Activated T-helper 1 cell treated with anti-CD3 and anti-CD28 coated beads, Interleukin-12 subunit alpha, Interleukin-12 subunit beta, Interleukin-2, Interleukin-4 antibody, amounts not matched to agents 30 ng/mL and 10 ng/mL and 1 ng/mL, durations not matched to agents 14 hours and 24 hours and 36 hours (primary cell): ENCODE data around the gene CCDC177. TPM values are rescaled to one million over a fixed set of nuclear protein-coding genes. Genes with fewer than 3 reads are reported as not detected.

Experiments used
- DNase-seq: peaks from one replicate; pipeline ENCODE4 v3.0.0; 2021; ENCODE audit warnings: low spot score
- H3K27ac Mint-ChIP-seq: one replicate; pipeline ENCODE4 v1.8.0; 2021; ENCODE audit warnings: mild to moderate bottlenecking, mixed read lengths
- H3K27me3 Mint-ChIP-seq: one replicate; pipeline ENCODE4 v1.8.0; 2022; ENCODE audit warnings: mild to moderate bottlenecking, moderate library complexity, mixed read lengths; ENCODE audit not compliant: insufficient read depth
- H3K36me3 Mint-ChIP-seq: one replicate; pipeline ENCODE4 v1.8.0; 2021; ENCODE audit warnings: low read depth, mixed read lengths
- H3K4me1 Mint-ChIP-seq: one replicate; pipeline ENCODE4 v1.8.0; 2021; ENCODE audit warnings: low read depth, mixed read lengths
- H3K4me3 Mint-ChIP-seq: one replicate; pipeline ENCODE4 v1.8.0; 2021; ENCODE audit warnings: mild to moderate bottlenecking, moderate library complexity, mixed read lengths
- H3K9me3 Mint-ChIP-seq: one replicate; pipeline ENCODE4 v1.8.0; 2021; ENCODE audit warnings: mixed read lengths
- intact Hi-C: fragments of 100-400 bp; cut with micrococcal nuclease; formaldehyde crosslinking; loops from one replicate; pipeline ENCODE4 v1.15.1; 2024
- total RNA-seq: library from RNA; stranded (reverse); gene quantifications from 2 replicates; pipeline ENCODE4 v1.2.3, GENCODE V29; 2022

Gene CCDC177
- total RNA-seq, 1 donor from 2014 or later: 0.08 TPM

- no peak overlapping the region for H3K4me3 Mint-ChIP-seq
- H3K27ac Mint-ChIP-seq: no peak overlapping the region
- H3K36me3 Mint-ChIP-seq: no peaks in the 10 kb centered on the region
- H3K27me3 Mint-ChIP-seq: peaks cover 24% of the 10 kb centered on the region
- H3K9me3 Mint-ChIP-seq: no peaks in the 10 kb centered on the region
- peaks cover 17% of the 10 kb centered on the region for H3K4me1 Mint-ChIP-seq
- intact Hi-C loops: no loop called here
- peak; percentile 11 for DNase-seq
Observed at GRCh38 chr14:69547701-69548348, 26.8 kb downstream of the CCDC177 start.

DNA sequence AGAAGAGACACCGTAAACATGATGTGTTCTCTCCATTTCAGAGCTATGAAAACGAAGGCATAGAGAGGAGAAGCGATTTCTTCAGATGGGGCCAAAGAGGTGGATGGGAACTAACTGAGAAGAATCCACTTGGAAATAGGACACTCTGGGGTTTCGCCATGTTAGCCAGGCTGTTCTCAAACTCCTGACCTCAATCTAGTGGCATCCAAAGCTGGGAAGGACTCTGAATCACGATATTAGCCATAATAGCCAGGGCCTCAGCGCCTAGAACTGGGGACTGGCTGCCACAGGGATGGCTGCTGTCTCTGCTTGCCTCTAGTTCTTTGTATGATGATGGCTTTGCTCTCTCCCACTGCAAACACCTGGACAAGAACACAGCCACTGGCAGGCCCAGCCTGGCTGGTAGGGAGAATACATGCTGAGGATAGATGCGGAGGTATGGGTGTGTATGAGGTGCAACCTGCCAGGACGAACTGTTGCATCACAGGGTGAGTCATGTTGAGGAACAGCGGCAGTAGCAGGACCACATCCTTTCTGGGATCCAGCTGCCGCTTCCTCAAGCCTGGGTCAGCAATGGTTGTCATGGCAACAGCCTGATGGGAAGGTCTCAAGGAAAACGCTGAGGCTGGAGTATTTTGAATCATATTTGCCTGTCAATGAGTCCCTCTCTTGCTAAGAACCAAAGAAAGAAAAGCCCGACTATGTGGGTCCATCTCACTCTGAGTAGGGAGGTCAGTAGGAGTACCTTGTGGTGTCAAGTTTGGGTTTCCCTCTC, 31.1 kb downstream of the CCDC177 start:
- Mint-ChIP-seq H3K4me1 (peaks cover 17% of the 10 kb centered on the region), H3K36me3 (no peaks in the 10 kb centered on the region), H3K27me3 (peaks cover 18% of the 10 kb centered on the region), H3K9me3 (no peaks in the 10 kb centered on the region), H3K27ac (no peak overlapping the region), H3K4me3 (no peak overlapping the region)
- intact Hi-C loops: no loop called here
- peak; percentile 47 for DNase-seq

GRCh38 chr14:69542311-69542710, 32.4 kb downstream of the CCDC177 start:
- H3K27ac Mint-ChIP-seq: no peak overlapping the region
- intact Hi-C loops: no loop called here
- no peaks in the 10 kb centered on the region for H3K9me3 Mint-ChIP-seq
- no peaks in the 10 kb centered on the region for H3K36me3 Mint-ChIP-seq
- H3K4me1 Mint-ChIP-seq: peaks cover 17% of the 10 kb centered on the region
- no peak for DNase-seq
- peaks cover 18% of the 10 kb centered on the region for H3K27me3 Mint-ChIP-seq
- H3K4me3 Mint-ChIP-seq: no peak overlapping the region

- no peaks in the 10 kb centered on the region for H3K36me3 Mint-ChIP-seq
- no peaks in the 10 kb centered on the region for H3K9me3 Mint-ChIP-seq
- no peak overlapping the region for H3K4me3 Mint-ChIP-seq
- H3K27ac Mint-ChIP-seq: no peak overlapping the region
- H3K4me1 Mint-ChIP-seq: peaks cover 17% of the 10 kb centered on the region
- peaks cover 16% of the 10 kb centered on the region for H3K27me3 Mint-ChIP-seq
- intact Hi-C loops: no loop called here
- no peak for DNase-seq
Observed at GRCh38 chr14:69540654-69541335, 33.9 kb downstream of the CCDC177 start.

- no peaks in the 10 kb centered on the region for H3K9me3 Mint-ChIP-seq
- H3K36me3 Mint-ChIP-seq: no peaks in the 10 kb centered on the region
- H3K27ac Mint-ChIP-seq: no peak overlapping the region
- H3K4me1 Mint-ChIP-seq: peaks cover 17% of the 10 kb centered on the region
- intact Hi-C loops: no loop called here
- no peak overlapping the region for H3K4me3 Mint-ChIP-seq
- no peak for DNase-seq
- H3K27me3 Mint-ChIP-seq: peaks cover 18% of the 10 kb centered on the region
Observed at GRCh38 chr14:69539631-69540410, 34.9 kb downstream of the CCDC177 start.

DNA sequence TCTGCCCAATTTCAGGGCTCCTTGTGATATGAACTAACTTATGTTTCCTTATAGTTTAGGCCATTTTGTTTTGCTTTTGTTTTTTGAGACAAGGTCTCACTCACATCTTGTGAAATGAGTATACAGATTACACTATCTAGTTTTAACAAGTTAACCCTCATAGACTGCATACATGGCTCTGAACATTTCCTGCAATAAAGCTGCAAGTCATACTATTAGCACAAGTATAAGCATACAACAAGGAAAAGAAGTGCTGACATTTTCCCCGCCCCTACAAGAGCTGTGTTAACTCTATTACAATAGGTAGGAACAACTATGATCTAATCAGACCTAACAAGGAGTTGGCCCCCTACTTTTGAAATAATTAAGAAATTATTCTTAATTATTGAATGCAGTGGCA, 35.9 kb downstream of the CCDC177 start:
- Mint-ChIP-seq H3K4me3 (no peak overlapping the region), H3K27ac (no peak overlapping the region), H3K27me3 (peaks cover 17% of the 10 kb centered on the region), H3K9me3 (no peaks in the 10 kb centered on the region), H3K4me1 (peaks cover 8% of the 10 kb centered on the region), H3K36me3 (no peaks in the 10 kb centered on the region)
- no peak for DNase-seq
- intact Hi-C loops: no loop called here

DNA sequence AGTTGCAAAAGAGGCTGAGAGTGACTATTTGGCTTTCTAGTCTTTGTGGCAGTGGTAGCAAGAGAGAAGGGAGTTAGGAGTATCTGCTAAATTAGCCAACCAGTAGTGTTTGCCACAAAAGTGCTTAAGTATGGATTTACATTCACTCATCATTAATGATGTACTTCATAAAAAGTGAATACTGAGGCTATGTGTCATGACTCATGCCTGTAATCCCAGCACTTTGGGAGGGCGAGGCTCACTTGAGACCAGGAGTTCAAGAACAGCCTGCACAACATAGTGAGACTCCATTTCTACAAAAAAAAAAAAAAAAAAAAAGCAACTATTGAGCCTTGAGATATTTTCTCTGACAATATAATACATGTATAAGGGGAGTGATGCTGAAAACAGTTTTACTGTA, 36.8 kb downstream of the CCDC177 start:
- Mint-ChIP-seq H3K9me3 (no peaks in the 10 kb centered on the region), H3K4me1 (no peaks in the 10 kb centered on the region), H3K27me3 (peaks cover 21% of the 10 kb centered on the region), H3K36me3 (no peaks in the 10 kb centered on the region), H3K27ac (no peak overlapping the region), H3K4me3 (no peak overlapping the region)
- intact Hi-C loops: no loop called here
- no peak for DNase-seq

DNA sequence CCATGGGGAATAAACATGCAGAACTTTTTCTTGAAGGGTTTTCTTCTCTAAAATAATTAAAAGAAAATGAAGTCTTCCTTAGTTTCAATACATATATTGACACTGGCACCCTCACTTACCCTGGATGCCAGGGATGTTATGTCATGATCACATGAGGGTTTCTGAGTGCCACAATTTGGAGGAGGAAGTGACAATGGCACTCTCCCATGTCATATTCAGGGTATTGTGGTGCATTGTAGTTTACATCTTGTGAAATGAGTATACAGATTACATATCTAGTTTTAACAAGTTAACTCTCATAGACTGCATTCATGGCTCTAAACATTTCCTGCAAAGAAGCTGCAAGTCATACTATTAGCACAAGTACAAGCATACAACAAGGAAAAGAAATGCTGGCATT, 37.7 kb downstream of the CCDC177 start:
- H3K4me1 Mint-ChIP-seq: no peaks in the 10 kb centered on the region
- peaks cover 24% of the 10 kb centered on the region for H3K27me3 Mint-ChIP-seq
- H3K27ac Mint-ChIP-seq: no peak overlapping the region
- DNase-seq: no peak
- no peaks in the 10 kb centered on the region for H3K9me3 Mint-ChIP-seq
- H3K36me3 Mint-ChIP-seq: no peaks in the 10 kb centered on the region
- intact Hi-C loops: no loop called here
- H3K4me3 Mint-ChIP-seq: no peak overlapping the region

DNA sequence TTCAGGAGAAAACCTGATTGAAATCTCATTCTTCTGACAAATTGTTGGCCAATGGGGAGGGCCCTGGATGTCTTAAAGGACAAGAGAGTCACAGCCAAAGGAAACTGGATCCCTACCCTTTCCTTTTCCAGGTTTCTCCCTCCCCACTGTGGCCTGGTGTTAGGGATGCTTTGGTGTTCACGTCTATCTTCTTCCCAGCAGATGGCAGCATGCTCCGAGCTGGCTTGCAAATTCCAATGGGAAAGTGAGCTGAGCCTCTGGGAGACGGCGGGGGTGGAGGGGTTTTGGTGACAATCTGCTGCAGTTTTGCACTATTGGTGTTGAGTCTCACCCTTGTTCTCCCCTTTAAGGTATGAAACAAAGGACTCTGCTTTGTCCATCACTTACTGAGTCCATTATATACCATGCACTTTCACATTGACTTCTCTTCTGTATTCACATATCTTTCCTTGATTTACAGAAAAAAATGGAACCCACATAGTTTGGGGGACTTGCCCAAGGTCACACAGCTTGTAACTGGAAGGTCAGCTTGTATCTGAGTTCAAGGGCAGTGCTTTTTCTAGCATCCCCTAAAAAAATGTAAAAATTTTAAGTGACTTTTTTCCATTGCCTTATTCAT, 39.3 kb downstream of the CCDC177 start:
- no peak overlapping the region for H3K4me3 Mint-ChIP-seq
- H3K27ac Mint-ChIP-seq: no peak overlapping the region
- intact Hi-C loops: no loop called here
- no peaks in the 10 kb centered on the region for H3K36me3 Mint-ChIP-seq
- no peak for DNase-seq
- peaks cover 24% of the 10 kb centered on the region for H3K27me3 Mint-ChIP-seq
- no peaks in the 10 kb centered on the region for H3K4me1 Mint-ChIP-seq
- no peaks in the 10 kb centered on the region for H3K9me3 Mint-ChIP-seq

DNA sequence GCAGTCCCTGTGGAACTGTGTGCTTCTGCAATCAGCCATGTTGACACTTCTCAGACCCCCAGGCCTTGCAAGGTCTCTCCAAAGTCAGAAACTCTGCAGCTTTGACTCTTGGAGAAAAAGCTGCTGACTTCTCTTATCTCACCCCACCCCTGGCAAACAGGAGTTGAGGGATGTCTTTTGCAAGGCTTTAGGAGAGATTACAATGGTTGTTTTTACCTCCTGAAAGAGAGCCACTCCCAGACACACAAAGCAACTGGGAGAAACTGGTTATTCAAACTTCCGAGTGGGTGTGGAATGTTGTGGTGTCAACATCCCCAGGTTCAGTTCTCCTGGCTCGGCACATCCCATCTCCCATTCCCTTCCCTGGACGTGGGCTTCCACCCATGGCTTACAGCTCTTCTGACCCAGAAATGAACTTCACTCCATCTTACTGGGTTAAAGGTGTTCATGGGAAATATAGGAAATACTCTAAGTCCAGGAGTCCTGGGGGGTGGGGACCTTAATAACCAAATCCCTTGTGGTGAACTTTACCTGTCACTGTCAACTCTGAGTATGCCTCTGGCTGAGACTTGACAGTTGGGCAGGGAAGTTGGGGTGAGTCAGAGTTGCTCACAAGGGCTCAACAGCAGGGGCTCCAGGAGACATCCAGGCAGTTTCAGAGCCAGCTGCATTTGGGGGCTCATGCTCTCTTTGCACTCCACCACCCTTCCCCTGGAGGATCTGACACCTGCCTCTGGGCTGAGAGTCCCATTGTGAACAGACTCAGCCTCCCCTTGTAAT, 41.9 kb downstream of the CCDC177 start:
- no peaks in the 10 kb centered on the region for H3K36me3 Mint-ChIP-seq
- no peak for DNase-seq
- H3K27ac Mint-ChIP-seq: no peak overlapping the region
- H3K9me3 Mint-ChIP-seq: no peaks in the 10 kb centered on the region
- intact Hi-C loops: no loop called here
- no peak overlapping the region for H3K4me3 Mint-ChIP-seq
- no peaks in the 10 kb centered on the region for H3K4me1 Mint-ChIP-seq
- H3K27me3 Mint-ChIP-seq: peaks cover 24% of the 10 kb centered on the region

GRCh38 chr14:69531135-69531534, 43.5 kb downstream of the CCDC177 start:
- no peak overlapping the region for H3K27ac Mint-ChIP-seq
- intact Hi-C loops: no loop called here
- no peaks in the 10 kb centered on the region for H3K36me3 Mint-ChIP-seq
- no peak overlapping the region for H3K4me3 Mint-ChIP-seq
- H3K9me3 Mint-ChIP-seq: no peaks in the 10 kb centered on the region
- H3K4me1 Mint-ChIP-seq: no peaks in the 10 kb centered on the region
- DNase-seq: no peak
- peaks cover 17% of the 10 kb centered on the region for H3K27me3 Mint-ChIP-seq

- no peaks in the 10 kb centered on the region for H3K9me3 Mint-ChIP-seq
- H3K36me3 Mint-ChIP-seq: no peaks in the 10 kb centered on the region
- no peaks in the 10 kb centered on the region for H3K4me1 Mint-ChIP-seq
- no peak for DNase-seq
- H3K4me3 Mint-ChIP-seq: no peak overlapping the region
- no peak overlapping the region for H3K27ac Mint-ChIP-seq
- peaks cover 12% of the 10 kb centered on the region for H3K27me3 Mint-ChIP-seq
- intact Hi-C loops: no loop called here
Observed at GRCh38 chr14:69530095-69530494, 44.6 kb downstream of the CCDC177 start.
